C4-2B (cell line): ENCODE data around the gene CSTPP1.

Experiments
- ZFX ChIP-seq: fragments of 450-650 bp; IDR thresholded peaks from 2 replicates; pipeline ENCODE4 v1.6.1; 2017
- TF ChIP-seq, protein P1 (sequence below): fragments of 450-650 bp; conservative IDR thresholded peaks from 2 replicates; pipeline ENCODE4 v1.5.1; 2017; ENCODE audit warnings: mild to moderate bottlenecking

DNA sequence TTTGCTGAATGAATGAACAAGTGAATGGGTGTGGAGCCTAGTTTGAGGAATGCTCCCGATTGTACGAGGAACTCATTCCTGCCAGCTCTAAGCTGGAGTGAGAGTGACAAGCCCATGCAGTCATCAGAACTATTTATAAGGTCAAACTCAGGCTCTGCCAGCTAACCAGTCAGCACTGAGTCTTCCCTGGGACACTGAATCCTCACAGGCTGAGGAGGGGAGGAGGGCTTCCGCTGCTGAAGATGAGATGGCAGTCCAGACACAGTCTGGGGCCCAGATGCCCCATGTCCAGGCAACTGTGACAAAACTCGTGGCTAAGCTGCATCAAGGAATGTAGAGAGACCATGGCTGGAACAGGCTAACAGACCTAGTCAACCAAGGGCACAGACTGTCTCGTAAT lies 22.2 kb upstream of the CSTPP1 start:
- TF ChIP-seq, protein P1, sequence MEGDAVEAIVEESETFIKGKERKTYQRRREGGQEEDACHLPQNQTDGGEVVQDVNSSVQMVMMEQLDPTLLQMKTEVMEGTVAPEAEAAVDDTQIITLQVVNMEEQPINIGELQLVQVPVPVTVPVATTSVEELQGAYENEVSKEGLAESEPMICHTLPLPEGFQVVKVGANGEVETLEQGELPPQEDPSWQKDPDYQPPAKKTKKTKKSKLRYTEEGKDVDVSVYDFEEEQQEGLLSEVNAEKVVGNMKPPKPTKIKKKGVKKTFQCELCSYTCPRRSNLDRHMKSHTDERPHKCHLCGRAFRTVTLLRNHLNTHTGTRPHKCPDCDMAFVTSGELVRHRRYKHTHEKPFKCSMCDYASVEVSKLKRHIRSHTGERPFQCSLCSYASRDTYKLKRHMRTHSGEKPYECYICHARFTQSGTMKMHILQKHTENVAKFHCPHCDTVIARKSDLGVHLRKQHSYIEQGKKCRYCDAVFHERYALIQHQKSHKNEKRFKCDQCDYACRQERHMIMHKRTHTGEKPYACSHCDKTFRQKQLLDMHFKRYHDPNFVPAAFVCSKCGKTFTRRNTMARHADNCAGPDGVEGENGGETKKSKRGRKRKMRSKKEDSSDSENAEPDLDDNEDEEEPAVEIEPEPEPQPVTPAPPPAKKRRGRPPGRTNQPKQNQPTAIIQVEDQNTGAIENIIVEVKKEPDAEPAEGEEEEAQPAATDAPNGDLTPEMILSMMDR = no peak
- TF ChIP-seq ZFX = no peak
